ENCODE data around the gene LY6G6C.
"Not testable (repeated sequence)": the region's sequence is repeated elsewhere in the genome, so short reads cannot be mapped to it uniquely, and the experiment has no call there.

Gene LY6G6C

DNA sequence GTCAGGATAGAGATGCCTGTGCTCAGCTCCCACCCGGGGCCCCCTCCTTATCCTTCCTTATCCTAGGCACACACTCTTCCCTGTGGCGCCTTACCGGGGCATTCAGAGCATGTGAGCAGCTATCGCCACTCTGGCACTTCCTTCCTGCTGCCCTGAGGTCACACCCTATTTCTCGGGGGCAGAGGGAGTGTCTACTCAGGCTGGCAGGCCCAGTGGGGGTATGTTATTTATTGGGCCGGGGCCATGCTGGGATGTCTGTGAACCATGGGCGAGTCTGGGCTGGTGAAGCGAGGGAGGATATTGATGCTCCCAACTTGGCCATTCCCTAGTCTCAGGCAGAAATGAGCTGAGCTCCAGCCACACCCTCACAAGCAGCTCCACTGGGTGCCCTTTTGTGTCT lies 10.3 kb downstream of the LY6G6C start:
- ATAC-seq (replicated peaks) = no peak
- no peak for DNase-seq
- Mint-ChIP-seq H3K9me3 (no peaks in the 10 kb centered on the region), H3K4me1 (peaks cover 9 to 19% of the 10 kb centered on the region in 2 donors), H3K27me3 (no peaks in the 10 kb centered on the region), H3K36me3 (no peaks in the 10 kb centered on the region), H3K27ac (no peak overlapping the region), H3K4me3 (no peak overlapping the region)

- no peaks in the 10 kb centered on the region for H3K36me3 Mint-ChIP-seq
- H3K27ac Mint-ChIP-seq = no peak overlapping the region
- H3K9me3 Mint-ChIP-seq = no peaks in the 10 kb centered on the region
- H3K4me1 Mint-ChIP-seq = peaks cover 9 to 19% of the 10 kb centered on the region in 2 donors
- H3K27me3 Mint-ChIP-seq = no peaks in the 10 kb centered on the region
- H3K4me3 Mint-ChIP-seq = no peak overlapping the region
- DNase-seq = no peak
- no peak for ATAC-seq (replicated peaks)
Observed at GRCh38 chr6:31710523-31711219, 10.9 kb downstream of the LY6G6C start.

GRCh38 chr6:31709157-31709556 lies 12.4 kb downstream of the LY6G6C start:
- DNase-seq; H3K4me3 Mint-ChIP-seq; H3K27me3 Mint-ChIP-seq; H3K9me3 Mint-ChIP-seq; ATAC-seq (replicated peaks); H3K27ac Mint-ChIP-seq; H3K36me3 Mint-ChIP-seq: not testable (repeated sequence)
- H3K4me1 Mint-ChIP-seq = peaks cover 9 to 19% of the 10 kb centered on the region in 2 donors

DNA sequence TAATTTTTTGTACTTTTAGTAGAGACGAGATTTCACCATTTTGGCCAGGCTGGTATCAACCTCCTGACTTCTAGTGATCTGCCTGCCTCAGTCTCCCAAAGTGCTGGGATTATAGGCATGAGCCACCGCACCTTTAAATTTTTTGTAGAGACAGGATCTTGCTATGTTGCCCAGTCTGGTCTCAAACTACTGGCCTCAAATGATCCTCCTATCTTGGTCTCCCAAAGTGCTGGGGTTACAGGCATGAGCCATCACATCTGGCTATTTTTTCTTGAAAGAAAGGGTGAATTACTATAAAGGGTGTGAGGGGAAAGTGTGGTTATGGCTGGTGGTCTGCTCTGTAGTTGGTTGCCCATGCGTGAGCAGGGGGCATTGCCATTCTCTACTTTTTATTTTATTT lies 13.3 kb downstream of the LY6G6C start:
- no peak overlapping the region for H3K4me3 Mint-ChIP-seq
- ATAC-seq (replicated peaks) = no peak
- DNase-seq = no peak
- peaks cover 11 to 24% of the 10 kb centered on the region in 2 donors for H3K4me1 Mint-ChIP-seq
- H3K36me3 Mint-ChIP-seq = no peaks in the 10 kb centered on the region
- no peak overlapping the region for H3K27ac Mint-ChIP-seq
- no peaks in the 10 kb centered on the region for H3K9me3 Mint-ChIP-seq
- H3K27me3 Mint-ChIP-seq = no peaks in the 10 kb centered on the region

- no peak for DNase-seq
- no peaks in the 10 kb centered on the region for H3K9me3 Mint-ChIP-seq
- ATAC-seq (replicated peaks) = no peak
- H3K4me1 Mint-ChIP-seq = peaks cover 11 to 25% of the 10 kb centered on the region in 2 donors
- H3K27ac Mint-ChIP-seq = no peak overlapping the region
- no peak overlapping the region for H3K4me3 Mint-ChIP-seq
- no peaks in the 10 kb centered on the region for H3K27me3 Mint-ChIP-seq
- H3K36me3 Mint-ChIP-seq = peaks cover under 1% of the 10 kb centered on the region in 2 donors
Observed at GRCh38 chr6:31707701-31708100, 13.8 kb downstream of the LY6G6C start.

- H3K4me1 Mint-ChIP-seq = peaks cover 15 to 28% of the 10 kb centered on the region in 2 donors
- no peak within 1 kb of the TSS for H3K4me3 Mint-ChIP-seq
Observed at GRCh38 chr6:31706599-31706998, 14.9 kb downstream of the LY6G6C start, which contains the start of gene LY6G6F. TSS of gene LY6G6F (plus strand) at chr6:31706866. CDS start at chr6:31706907, 41 bp downstream.

DNA sequence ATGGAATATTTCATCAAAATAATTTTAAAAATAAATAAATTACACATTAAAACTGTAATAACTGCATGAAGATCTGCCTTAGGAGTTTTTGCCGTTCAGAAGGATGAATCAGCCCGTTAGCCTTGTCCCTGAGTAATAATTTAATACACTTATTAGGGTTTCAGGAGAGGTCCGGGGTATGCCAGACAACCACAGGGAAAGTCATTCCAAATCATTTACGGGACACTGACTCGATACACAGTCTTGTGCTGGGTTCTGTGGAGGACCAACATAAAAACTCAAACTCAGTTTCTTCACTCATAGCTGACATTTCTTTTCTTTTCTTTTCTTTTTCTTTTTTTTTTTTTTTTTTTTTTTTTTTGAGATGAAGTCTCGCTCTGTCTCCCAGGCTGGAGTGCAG lies 15.6 kb downstream of the LY6G6C start:
- no peak overlapping the region for H3K27ac Mint-ChIP-seq
- no peaks in the 10 kb centered on the region for H3K27me3 Mint-ChIP-seq
- DNase-seq (no peak), ATAC-seq (replicated peaks) (no peak)
- H3K36me3 Mint-ChIP-seq = peaks cover 4 to 11% of the 10 kb centered on the region in 2 donors
- H3K4me3 Mint-ChIP-seq = no peak overlapping the region
- H3K9me3 Mint-ChIP-seq = no peaks in the 10 kb centered on the region
- H3K4me1 Mint-ChIP-seq = peaks cover 18 to 30% of the 10 kb centered on the region in 2 donors

More at GRCh38 chr6:31706599-31706998, 14.9 kb downstream of the LY6G6C start, which contains the start of gene LY6G6F:
- ATAC-seq (replicated peaks) (no peak), DNase-seq (no peak)
- Mint-ChIP-seq H3K36me3 (peaks cover 4 to 7% of the 10 kb centered on the region in 2 donors), H3K27ac (peak within 1 kb of the TSS; percentile 47), H3K27me3 (no peaks in the 10 kb centered on the region), H3K9me3 (no peaks in the 10 kb centered on the region)

DNA sequence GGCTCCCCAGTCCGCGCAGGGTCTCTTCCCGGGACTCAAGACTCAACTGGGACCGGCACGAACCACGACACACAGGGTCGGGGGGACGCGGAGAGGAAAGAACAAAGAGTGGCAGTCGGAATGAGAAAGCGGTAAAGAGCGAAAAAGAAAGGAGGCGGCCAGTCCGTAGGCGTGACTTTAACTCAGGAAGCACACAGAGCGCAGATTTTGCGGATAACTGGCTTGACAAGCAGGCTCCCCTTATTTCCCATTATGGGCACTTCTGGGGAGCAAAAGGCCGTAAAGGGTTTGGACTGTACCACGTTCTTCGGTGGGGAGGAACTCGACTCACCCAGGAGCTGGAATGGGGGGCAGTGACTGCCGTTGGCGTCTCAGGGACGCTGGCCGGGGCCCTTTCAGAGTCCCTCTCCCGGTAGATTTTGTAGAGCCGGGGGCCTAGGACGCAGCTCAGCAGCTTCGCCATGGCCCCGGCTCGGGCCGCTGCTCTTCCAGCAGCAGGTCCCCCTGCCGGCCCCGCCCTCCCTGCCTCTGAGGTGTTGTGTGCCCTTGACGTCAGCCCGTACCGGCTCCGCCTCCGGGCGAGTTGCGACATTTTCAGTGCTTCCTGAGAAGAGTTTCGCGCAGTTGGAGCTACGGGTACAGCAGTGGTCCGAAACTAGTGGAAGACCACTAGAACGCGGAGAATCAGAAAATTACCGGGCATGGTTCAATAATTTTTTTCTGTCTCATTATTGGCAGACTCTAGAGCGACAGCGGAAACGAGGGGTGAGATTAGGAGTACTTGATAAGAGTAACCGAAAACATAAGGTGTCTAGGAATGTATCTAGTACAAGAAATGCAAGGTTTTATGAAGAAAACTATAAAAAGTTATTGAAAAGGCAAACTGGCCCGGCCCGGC lies 18.5 kb downstream of the LY6G6C start, which contains the start of gene ABHD16A:
ABHD16A (minus strand) TSS at position 506 of the 898 bp plus-strand sequence; CDS start at position 463, 43 bp downstream.
- Mint-ChIP-seq H3K4me3 (peak within 1 kb of the TSS; percentile 96 to 99), H3K9me3 (no peaks in the 10 kb centered on the region)
- ATAC-seq (replicated peaks) = peak; percentile 97 to 98

GRCh38 chr6:31702405-31702818 lies 19.1 kb downstream of the LY6G6C start:
- no peaks in the 10 kb centered on the region for H3K27me3 Mint-ChIP-seq
- no peaks in the 10 kb centered on the region for H3K9me3 Mint-ChIP-seq
- peak overlapping the region; percentile 96 to 99 for H3K4me3 Mint-ChIP-seq
- H3K4me1 Mint-ChIP-seq = peaks cover 20 to 25% of the 10 kb centered on the region in 2 donors
- ATAC-seq (replicated peaks) = peak; percentile 17 to 29
- peak overlapping the region; percentile 98 for H3K27ac Mint-ChIP-seq
- no peak for DNase-seq
- peaks cover 7 to 18% of the 10 kb centered on the region in 2 donors for H3K36me3 Mint-ChIP-seq

More for the DNA sequence above, 18.5 kb downstream of the LY6G6C start, which contains the start of gene ABHD16A:
- Mint-ChIP-seq H3K4me1 (peaks cover 16 to 25% of the 10 kb centered on the region in 2 donors), H3K27me3 (no peaks in the 10 kb centered on the region), H3K36me3 (peaks cover 4 to 13% of the 10 kb centered on the region in 2 donors), H3K27ac (peak within 1 kb of the TSS; percentile 98)
- DNase-seq = peak; percentile 97

DNA sequence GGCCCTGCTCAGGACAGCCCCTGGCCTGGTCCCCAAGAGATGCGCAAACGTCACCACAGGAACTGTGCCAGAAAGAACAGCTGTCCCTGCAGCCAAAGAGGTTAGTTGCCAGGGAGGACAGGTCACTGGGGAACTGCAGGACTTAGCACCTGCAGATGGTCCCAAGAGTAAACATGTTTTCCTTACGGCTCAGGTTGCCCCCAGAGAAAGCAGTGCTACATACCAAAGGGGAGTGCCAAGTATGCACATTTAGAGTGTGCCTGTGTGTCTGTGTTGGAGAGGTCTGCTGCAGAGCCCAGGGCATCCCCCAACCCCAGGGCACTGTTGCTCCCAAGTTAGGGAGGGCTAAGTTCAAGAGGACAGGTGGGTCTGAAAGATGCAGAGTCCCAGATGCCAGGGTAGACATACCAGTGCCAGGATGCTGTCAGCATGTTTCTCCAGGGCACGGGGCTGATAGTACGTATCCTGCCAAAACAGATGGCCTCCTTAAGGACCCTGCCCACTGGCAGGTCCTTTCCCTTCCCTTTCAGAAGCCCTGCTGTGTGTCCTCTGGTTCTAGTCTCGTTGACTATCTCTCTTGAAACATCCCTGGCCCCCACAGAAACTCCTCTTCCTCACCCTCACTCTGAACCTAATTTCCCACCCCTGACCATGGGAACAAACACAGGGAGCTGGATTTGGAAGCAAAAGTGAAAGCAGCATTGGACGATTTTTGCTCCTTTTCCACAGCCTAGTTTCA lies 19.7 kb downstream of the LY6G6C start:
- no peak for DNase-seq
- peaks cover 9 to 22% of the 10 kb centered on the region in 2 donors for H3K36me3 Mint-ChIP-seq
- H3K4me1 Mint-ChIP-seq = peaks cover 22 to 25% of the 10 kb centered on the region in 2 donors
- H3K4me3 Mint-ChIP-seq = peak overlapping the region; percentile 96 to 99
- peak overlapping the region; percentile 98 for H3K27ac Mint-ChIP-seq
- no peaks in the 10 kb centered on the region for H3K9me3 Mint-ChIP-seq
- no peaks in the 10 kb centered on the region for H3K27me3 Mint-ChIP-seq
- no peak for ATAC-seq (replicated peaks)

DNA sequence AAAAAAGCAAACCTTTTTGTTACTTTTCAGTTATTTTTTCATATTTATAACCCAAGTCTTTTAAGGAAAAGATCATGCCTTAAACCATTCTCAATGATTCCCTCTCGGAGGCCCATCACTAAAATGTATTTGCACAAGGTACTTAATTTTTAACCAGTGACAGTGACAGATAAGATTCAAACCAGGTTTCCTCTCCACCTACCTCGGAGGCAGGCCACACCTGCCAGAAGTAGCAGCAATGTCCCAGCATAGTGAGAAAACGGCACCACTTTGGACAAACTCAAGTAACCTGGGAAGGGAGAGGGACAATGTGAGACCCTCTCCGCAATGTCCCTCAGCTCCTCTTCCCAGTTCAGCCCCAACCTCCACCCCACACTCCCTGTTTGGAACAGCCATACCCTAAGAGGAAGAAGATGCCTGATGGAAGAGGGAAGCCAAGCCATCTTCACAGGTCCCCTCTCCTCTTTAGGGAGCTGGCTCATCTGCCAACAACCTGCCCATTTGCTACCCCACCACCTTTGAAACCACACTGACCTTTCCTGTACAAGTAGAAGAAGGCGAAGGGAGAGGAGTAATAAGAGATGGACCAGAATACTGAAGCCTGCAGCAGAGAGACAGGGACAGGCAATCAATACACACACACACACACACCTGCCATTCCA lies 20.7 kb downstream of the LY6G6C start:
- Mint-ChIP-seq H3K36me3 (peaks cover 9 to 28% of the 10 kb centered on the region in 2 donors), H3K27ac (peak overlapping the region; percentile 48), H3K4me3 (peak overlapping the region; percentile 4 to 50), H3K4me1 (peaks cover 22 to 25% of the 10 kb centered on the region in 2 donors), H3K27me3 (no peaks in the 10 kb centered on the region), H3K9me3 (no peaks in the 10 kb centered on the region)
- DNase-seq (no peak), ATAC-seq (replicated peaks) (no peak)

GRCh38 chr6:31697555-31697954 lies 24.0 kb downstream of the LY6G6C start:
- H3K4me3 Mint-ChIP-seq = no peak overlapping the region
- DNase-seq = no peak
- H3K27me3 Mint-ChIP-seq = no peaks in the 10 kb centered on the region
- no peaks in the 10 kb centered on the region for H3K9me3 Mint-ChIP-seq
- peaks cover 19 to 35% of the 10 kb centered on the region in 2 donors for H3K36me3 Mint-ChIP-seq
- peaks cover 19% of the 10 kb centered on the region in 2 donors for H3K4me1 Mint-ChIP-seq
- peak overlapping the region; percentile 21 for H3K27ac Mint-ChIP-seq
- no peak for ATAC-seq (replicated peaks)

DNA sequence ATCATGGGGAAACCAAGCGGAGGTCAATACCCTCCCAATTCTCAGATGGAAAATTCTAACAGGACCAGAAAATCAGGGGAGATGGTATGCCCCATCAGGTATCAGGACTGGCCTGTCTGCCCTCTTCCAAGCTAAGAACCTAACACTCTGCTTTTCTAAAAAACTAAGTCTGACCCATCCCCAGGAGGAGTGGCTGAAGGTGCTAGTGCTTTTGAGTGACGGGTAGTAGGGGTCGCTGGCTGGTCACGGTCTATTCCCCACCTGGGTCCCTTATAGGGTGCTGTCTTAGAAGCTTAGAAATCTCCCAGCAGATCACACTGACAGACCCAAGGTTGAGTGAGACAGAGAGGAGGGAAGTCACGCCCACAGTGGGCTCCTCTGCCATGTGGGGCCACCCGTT lies 28.0 kb downstream of the LY6G6C start:
- H3K27me3 Mint-ChIP-seq = no peaks in the 10 kb centered on the region
- ATAC-seq (replicated peaks) (no peak), DNase-seq (no peak)
- peaks cover 39 to 53% of the 10 kb centered on the region in 2 donors for H3K36me3 Mint-ChIP-seq
- no peaks in the 10 kb centered on the region for H3K9me3 Mint-ChIP-seq
- no peak overlapping the region for H3K4me3 Mint-ChIP-seq
- H3K27ac Mint-ChIP-seq = no peak overlapping the region
- H3K4me1 Mint-ChIP-seq = peaks cover 23 to 24% of the 10 kb centered on the region in 2 donors

Measured in stimulated activated naive B cell treated with anti-CD40 and anti-IgM and Interleukin-4, amounts not matched to agents 10 μg/mL and 1 μg/mL and 100 μg/mL, for 72 hours (primary cell).